NT2/D1 (cell line): ENCODE results near the gene MYO1E.

ENCODE experiments used
- SUZ12 ChIP-seq: IDR thresholded peaks from 2 replicates; pipeline ENCODE4 v1.6.1; 2011; ENCODE audit not compliant: insufficient read length, insufficient read depth; ENCODE audit errors: extremely low read depth
- YY1 ChIP-seq: IDR thresholded peaks from 2 replicates; pipeline ENCODE4 v1.6.1; 2011; ENCODE audit not compliant: insufficient read length, insufficient read depth
- ZNF274 ChIP-seq: IDR thresholded peaks from 2 replicates; pipeline ENCODE4 v1.6.1; 2011; ENCODE audit warnings: mild to moderate bottlenecking, low read depth, low read length

DNA sequence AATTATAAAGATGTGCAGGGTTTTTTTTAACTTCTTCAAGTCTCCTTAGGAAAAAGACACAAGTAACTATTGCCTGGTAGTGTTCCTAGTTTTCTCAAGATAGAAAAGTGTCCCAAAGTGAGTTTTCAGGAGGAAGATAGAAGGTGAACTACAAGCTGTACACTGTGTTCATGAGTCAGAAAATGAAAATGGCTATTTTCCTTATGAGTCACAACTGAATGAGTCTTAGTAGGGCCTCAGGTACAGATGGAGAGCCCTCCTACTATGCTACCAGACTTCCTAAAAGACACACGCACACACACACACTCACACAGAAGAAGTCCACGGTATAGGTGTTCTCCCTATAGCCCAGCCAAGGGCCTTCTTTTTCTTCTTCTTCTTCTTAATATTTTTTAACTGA lies 3.1 kb downstream of the MYO1E start:
- no peak for TF ChIP-seq ZNF274
- no peak for TF ChIP-seq SUZ12
- TF ChIP-seq YY1 = no peak
